ENCODE measurements around the gene AGAP3.

AGAP3 gene

GRCh38 chr7:151074817-151075661, 11.2 kb upstream of the AGAP3 start:
- in situ Hi-C loops (cut with HindIII; ENCODE audit: low sequenced_read_pairs), result no loop called here
- no peak for DNase-seq (ENCODE audit: low read depth)
- no peak for TF ChIP-seq CTCF (IDR thresholded peaks at IDR 0.05; ENCODE audit: low read depth, low read length, missing control alignments)
- no peak overlapping the region for H3K4me3 ChIP-seq (ENCODE audit: low read depth, low read length)

GRCh38 chr7:151075662-151075971, 10.7 kb upstream of the AGAP3 start:
- in situ Hi-C loops (cut with HindIII; ENCODE audit: low sequenced_read_pairs), result no loop called here
- TF ChIP-seq CTCF (IDR thresholded peaks at IDR 0.05; ENCODE audit: low read depth, low read length, missing control alignments), result no peak
- H3K4me3 ChIP-seq (ENCODE audit: low read depth, low read length), result no peak overlapping the region
- no peak for DNase-seq (ENCODE audit: low read depth)

- TF ChIP-seq CTCF (IDR thresholded peaks at IDR 0.05; ENCODE audit: low read depth, low read length, missing control alignments), result no peak
- H3K4me3 ChIP-seq (ENCODE audit: low read depth, low read length), result no peak overlapping the region
- DNase-seq (ENCODE audit: low read depth), result no peak
- in situ Hi-C loops (cut with HindIII; ENCODE audit: low sequenced_read_pairs), result no loop called here
Observed at GRCh38 chr7:151075978-151076426, 10.3 kb upstream of the AGAP3 start.

GRCh38 chr7:151076863-151077704, 9.2 kb upstream of the AGAP3 start:
- DNase-seq (ENCODE audit: low read depth), result no peak
- no peak overlapping the region for H3K4me3 ChIP-seq (ENCODE audit: low read depth, low read length)
- in situ Hi-C loops (cut with HindIII; ENCODE audit: low sequenced_read_pairs), result no loop called here
- peak; percentile 44 for TF ChIP-seq CTCF (IDR thresholded peaks at IDR 0.05; ENCODE audit: low read depth, low read length, missing control alignments)

- TF ChIP-seq CTCF (IDR thresholded peaks at IDR 0.05; ENCODE audit: low read depth, low read length, missing control alignments), result no peak
- DNase-seq (ENCODE audit: low read depth), result no peak
- in situ Hi-C loops (cut with HindIII; ENCODE audit: low sequenced_read_pairs), result no loop called here
- H3K4me3 ChIP-seq (ENCODE audit: low read depth, low read length), result no peak overlapping the region
Observed at GRCh38 chr7:151077705-151078232, 8.5 kb upstream of the AGAP3 start.

GRCh38 chr7:151078233-151079040, 7.8 kb upstream of the AGAP3 start:
- H3K4me3 ChIP-seq (ENCODE audit: low read depth, low read length), result no peak overlapping the region
- DNase-seq (ENCODE audit: low read depth), result no peak
- no peak for TF ChIP-seq CTCF (IDR thresholded peaks at IDR 0.05; ENCODE audit: low read depth, low read length, missing control alignments)
- in situ Hi-C loops (cut with HindIII; ENCODE audit: low sequenced_read_pairs), result no loop called here
